Liver (tissue), 3 donors: ENCODE measurements around the gene CSNK1D.

Experiments used
- GABPA ChIP-seq, 2 donors: IDR thresholded peaks in 1 of 2; conservative IDR thresholded peaks in 1 of 2; 2 replicates each; pipeline ENCODE4 v1.6.1; 2016; ENCODE audit warnings: antibody characterized with exemption in 2 of 2, mild to moderate bottlenecking in 1 of 2, moderate library complexity in 1 of 2
- MAX ChIP-seq: IDR thresholded peaks from 2 replicates; pipeline ENCODE4 v1.6.1; 2016; ENCODE audit warnings: antibody characterized with exemption
- RAD21 ChIP-seq, 2 donors: IDR thresholded peaks; 2 replicates each; pipeline ENCODE4 v1.6.1; 2016; ENCODE audit warnings: antibody characterized with exemption in 2 of 2, mild to moderate bottlenecking in 2 of 2
- REST ChIP-seq: IDR thresholded peaks from 2 replicates; pipeline ENCODE4 v1.6.1; 2016; ENCODE audit warnings: antibody characterized with exemption, mild to moderate bottlenecking
- SP1 ChIP-seq: IDR thresholded peaks from 2 replicates; pipeline ENCODE4 v1.6.1; 2018; ENCODE audit warnings: antibody characterized with exemption, mild to moderate bottlenecking
- TAF1 ChIP-seq: conservative IDR thresholded peaks from 2 replicates; pipeline ENCODE4 v1.6.1; 2016; ENCODE audit warnings: antibody characterized with exemption, mild to moderate bottlenecking
- YY1 ChIP-seq: IDR thresholded peaks from 2 replicates; pipeline ENCODE4 v1.6.1; 2016; ENCODE audit warnings: antibody characterized with exemption, mild to moderate bottlenecking
- TF ChIP-seq, protein P1 (sequence below): fragments of 150-350 bp; IDR thresholded peaks from 2 replicates; pipeline ENCODE4 v1.5.1; 2017; ENCODE audit warnings: improper control_type of control experiment, low read depth, low read length; ENCODE audit not compliant: missing input control
- TF ChIP-seq, protein P2 (sequence below): IDR thresholded peaks from 2 replicates; pipeline ENCODE4 v1.6.1; 2016; ENCODE audit warnings: antibody characterized with exemption
- donor health status: healthy.
- donor health status: healthy.

- TF ChIP-seq, protein P1, sequence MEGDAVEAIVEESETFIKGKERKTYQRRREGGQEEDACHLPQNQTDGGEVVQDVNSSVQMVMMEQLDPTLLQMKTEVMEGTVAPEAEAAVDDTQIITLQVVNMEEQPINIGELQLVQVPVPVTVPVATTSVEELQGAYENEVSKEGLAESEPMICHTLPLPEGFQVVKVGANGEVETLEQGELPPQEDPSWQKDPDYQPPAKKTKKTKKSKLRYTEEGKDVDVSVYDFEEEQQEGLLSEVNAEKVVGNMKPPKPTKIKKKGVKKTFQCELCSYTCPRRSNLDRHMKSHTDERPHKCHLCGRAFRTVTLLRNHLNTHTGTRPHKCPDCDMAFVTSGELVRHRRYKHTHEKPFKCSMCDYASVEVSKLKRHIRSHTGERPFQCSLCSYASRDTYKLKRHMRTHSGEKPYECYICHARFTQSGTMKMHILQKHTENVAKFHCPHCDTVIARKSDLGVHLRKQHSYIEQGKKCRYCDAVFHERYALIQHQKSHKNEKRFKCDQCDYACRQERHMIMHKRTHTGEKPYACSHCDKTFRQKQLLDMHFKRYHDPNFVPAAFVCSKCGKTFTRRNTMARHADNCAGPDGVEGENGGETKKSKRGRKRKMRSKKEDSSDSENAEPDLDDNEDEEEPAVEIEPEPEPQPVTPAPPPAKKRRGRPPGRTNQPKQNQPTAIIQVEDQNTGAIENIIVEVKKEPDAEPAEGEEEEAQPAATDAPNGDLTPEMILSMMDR, result no peak
- TF ChIP-seq, protein P2, sequence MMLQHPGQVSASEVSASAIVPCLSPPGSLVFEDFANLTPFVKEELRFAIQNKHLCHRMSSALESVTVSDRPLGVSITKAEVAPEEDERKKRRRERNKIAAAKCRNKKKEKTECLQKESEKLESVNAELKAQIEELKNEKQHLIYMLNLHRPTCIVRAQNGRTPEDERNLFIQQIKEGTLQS, result no peak
- TF ChIP-seq YY1, result no peak
- TF ChIP-seq RAD21 (IDR thresholded peaks at IDR 0.05), result no peak
- TF ChIP-seq SP1, result no peak
- TF ChIP-seq GABPA (IDR thresholded peaks at IDR 0.05 in 1 of 2, conservative IDR thresholded peaks at IDR 0.05 in 1 of 2), result no peak
- TF ChIP-seq MAX, result no peak
- TF ChIP-seq TAF1, result no peak
- TF ChIP-seq REST, result no peak
Measured at GRCh38 chr17:82229698-82230608, 43.5 kb downstream of the CSNK1D start.
